NCI-H524 treated with DMSO at 0.1 percent for 48 hours (cell line): ENCODE data around the gene ZDHHC19.
"Not testable (repeated sequence)": the region's sequence is repeated elsewhere in the genome, so short reads cannot be mapped to it uniquely, and the experiment has no call there.

Source experiments
- DNase-seq: peaks from one replicate; lab custom pipeline; 2025; lab: John Stamatoyannopoulos, UW

Gene ZDHHC19

GRCh38 chr3:196178993-196179379, 32.2 kb downstream of the ZDHHC19 start:
- no peak for DNase-seq

- DNase-seq = no peak
Observed at GRCh38 chr3:196177967-196178366, 33.2 kb downstream of the ZDHHC19 start.

GRCh38 chr3:196177567-196177966, 33.6 kb downstream of the ZDHHC19 start:
- no peak for DNase-seq

- no peak for DNase-seq
Observed at GRCh38 chr3:196175722-196176121, 35.5 kb downstream of the ZDHHC19 start.

- no peak for DNase-seq
Observed at GRCh38 chr3:196175116-196175625, 36.0 kb downstream of the ZDHHC19 start.

- DNase-seq = no peak
Observed at GRCh38 chr3:196174652-196175051, 36.5 kb downstream of the ZDHHC19 start.

GRCh38 chr3:196170296-196170695, 40.9 kb downstream of the ZDHHC19 start:
- DNase-seq = not testable (repeated sequence)

GRCh38 chr3:196169836-196170240, 41.4 kb downstream of the ZDHHC19 start:
- no peak for DNase-seq

- DNase-seq = no peak
Observed at GRCh38 chr3:196168808-196169391, 42.3 kb downstream of the ZDHHC19 start.

GRCh38 chr3:196166741-196167140, 44.5 kb downstream of the ZDHHC19 start:
- no peak for DNase-seq

GRCh38 chr3:196165850-196166249, 45.4 kb downstream of the ZDHHC19 start:
- DNase-seq = no peak

- DNase-seq = not testable (repeated sequence)
Observed at GRCh38 chr3:196165006-196165575, 46.1 kb downstream of the ZDHHC19 start.

GRCh38 chr3:196164576-196164975, 46.6 kb downstream of the ZDHHC19 start:
- DNase-seq = no peak

- peak; percentile 56 for DNase-seq
Observed at GRCh38 chr3:196163666-196164493, 47.3 kb downstream of the ZDHHC19 start.

GRCh38 chr3:196163212-196163611, 48.0 kb downstream of the ZDHHC19 start:
- DNase-seq = no peak

- no peak for DNase-seq
Observed at GRCh38 chr3:196162679-196163078, 48.5 kb downstream of the ZDHHC19 start.

- peak; percentile 16 for DNase-seq
Observed at GRCh38 chr3:196159952-196160804, 51.0 kb downstream of the ZDHHC19 start.

GRCh38 chr3:196159526-196159925, 51.7 kb downstream of the ZDHHC19 start:
- DNase-seq = no peak

GRCh38 chr3:196156160-196156559, 55.0 kb downstream of the ZDHHC19 start:
- DNase-seq = no peak

GRCh38 chr3:196150481-196150880, 60.7 kb downstream of the ZDHHC19 start:
- DNase-seq = no peak

- DNase-seq = no peak
Observed at GRCh38 chr3:196149831-196150301, 61.3 kb downstream of the ZDHHC19 start.

GRCh38 chr3:196149375-196149774, 61.8 kb downstream of the ZDHHC19 start:
- DNase-seq = no peak
